Activated T-cell treated with anti-CD3 and anti-CD28 coated beads for 4 hours (primary cell): Measurements from ENCODE around the gene PRDM16.

ENCODE experiments used
- DNase-seq: peaks from one replicate; pipeline ENCODE4 v3.0.0-alpha.2; 2020

The PRDM16 gene

DNA sequence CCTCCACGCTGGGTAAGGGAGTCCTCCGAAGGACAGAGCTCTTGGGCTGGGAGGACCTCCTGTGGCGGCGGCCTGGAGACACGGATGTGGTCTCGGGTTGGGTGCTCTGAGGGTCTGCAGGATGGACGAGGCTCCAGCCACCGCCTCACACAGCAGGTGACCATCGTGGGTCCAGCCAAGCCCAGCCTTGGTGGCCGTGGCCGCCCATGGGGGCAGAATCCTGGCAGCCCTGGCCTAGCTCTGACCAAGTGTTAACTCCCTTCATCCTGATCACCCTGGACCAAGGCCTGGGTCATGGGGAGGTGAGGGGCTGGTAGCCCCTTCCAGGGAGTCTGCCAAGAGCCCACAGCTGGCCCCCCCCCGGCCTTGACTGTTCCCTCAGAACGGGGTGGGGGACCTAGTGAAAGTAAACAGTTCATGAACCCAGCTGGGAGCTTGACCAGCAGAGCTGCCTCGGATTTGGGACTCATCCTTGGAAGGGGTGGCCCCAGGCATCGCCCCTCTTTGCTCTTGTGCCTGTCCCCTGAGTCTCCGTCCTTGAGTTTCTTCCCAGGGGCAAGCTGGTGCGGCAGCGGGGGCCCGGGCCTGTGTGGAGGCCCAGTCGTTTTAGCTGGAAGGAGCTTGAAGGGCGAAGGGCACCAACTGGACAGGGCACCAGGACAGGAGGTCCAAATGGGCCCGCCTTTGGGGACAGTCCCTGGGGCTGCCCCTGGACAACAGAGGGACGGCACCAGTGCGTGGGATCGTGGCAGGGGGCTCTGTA, 403.3 kb downstream of the PRDM16 start:
- DNase-seq, result no peak

GRCh38 chr1:3472906-3473305, 403.9 kb downstream of the PRDM16 start:
- no peak for DNase-seq

GRCh38 chr1:3473381-3473844, 404.4 kb downstream of the PRDM16 start:
- no peak for DNase-seq

- DNase-seq, result no peak
Measured at GRCh38 chr1:3474016-3474415, 405.0 kb downstream of the PRDM16 start.

GRCh38 chr1:3474421-3474820, 405.4 kb downstream of the PRDM16 start:
- no peak for DNase-seq

DNA sequence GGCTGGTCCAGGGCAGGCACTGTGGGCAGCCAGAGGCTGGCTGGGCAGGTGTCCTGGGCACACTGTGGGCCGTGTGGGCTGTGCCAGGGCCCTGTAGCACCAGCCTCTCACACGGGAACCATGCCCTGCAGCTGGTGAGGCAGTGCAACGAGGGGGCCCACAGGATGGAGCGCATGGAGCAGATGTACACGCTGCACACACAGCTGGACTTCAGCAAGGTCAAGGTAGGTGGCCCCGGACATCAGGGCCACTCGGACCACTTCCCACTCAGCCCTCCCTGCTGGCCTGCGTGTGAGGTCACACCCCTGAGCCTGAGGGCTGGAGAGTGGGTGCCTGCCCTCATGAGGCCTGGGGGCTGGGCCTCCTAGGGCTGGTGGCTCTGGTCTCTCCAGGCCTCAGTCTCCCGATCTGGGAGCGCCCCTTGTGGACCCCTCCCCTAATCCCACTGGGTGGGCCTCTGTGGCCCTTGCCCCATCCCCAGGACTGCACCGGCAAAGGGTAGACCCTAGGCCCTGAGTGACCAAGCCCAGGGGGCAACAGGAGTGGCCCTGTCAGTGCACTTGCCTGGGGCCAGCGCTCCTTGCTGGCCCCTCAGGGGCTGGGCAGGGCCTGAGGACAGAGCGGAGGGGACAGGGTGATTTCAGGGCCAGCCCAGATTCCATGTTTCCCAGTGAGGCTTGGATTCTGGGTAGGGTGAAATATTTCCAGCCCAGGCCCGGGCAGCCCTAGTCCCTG, 407.0 kb downstream of the PRDM16 start:
- DNase-seq, result no peak

DNA sequence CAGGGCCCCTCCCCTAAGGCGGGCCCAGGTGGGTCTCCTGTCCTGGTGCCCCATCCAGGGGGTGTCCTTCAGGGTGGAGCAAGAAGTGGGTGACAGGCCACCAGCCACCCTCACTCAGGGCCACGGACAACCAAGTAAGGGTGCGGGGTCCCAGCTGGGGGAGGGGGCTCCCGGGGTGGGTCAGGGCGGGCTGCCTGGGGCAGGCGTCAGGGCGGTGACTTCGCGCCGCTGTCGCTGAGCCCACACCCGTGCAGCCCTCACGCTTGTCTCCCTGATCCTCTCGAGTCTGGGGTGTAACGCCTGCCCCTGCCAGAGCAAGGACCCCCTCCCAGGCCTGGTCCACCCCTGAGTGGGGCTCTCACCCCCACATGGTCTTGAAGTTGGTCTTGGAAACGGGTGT, 407.7 kb downstream of the PRDM16 start:
- no peak for DNase-seq

DNA sequence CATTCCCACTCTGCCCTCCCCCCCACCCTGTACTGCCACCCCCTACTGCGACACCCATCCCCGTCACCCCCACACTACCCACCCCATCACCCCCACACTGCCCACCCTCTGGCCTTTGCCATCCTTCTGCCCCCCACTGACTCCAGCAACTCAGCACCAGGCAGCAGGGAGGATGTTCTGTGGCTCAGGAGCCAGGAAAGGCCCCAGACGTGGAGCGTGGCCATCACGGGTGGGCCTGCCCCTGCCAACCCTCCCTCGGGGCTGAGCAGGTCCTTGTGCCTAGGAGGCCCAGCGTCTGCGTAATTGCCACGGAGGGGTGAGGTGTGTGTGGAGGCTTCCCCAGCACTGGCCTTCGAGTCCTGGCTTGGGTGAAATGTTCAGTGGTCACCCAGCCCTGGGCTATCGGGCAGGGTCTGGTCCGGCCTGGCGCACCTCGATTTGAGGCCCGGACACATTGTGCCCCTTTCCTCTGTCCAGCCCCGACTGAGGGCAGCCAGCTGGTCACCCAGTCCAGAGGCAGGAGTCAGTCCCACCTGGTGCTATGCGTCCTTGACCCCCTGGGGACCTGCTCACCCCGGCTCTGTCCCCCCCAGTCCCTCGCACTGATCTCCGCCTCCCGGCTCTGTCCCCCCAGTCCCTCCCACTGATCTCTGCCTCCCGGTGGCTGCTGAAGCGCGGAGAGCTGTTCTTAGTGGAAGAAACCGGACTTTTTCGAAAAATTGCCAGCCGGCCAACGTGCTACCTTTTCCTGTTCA, 408.4 kb downstream of the PRDM16 start:
- no peak for DNase-seq

DNA sequence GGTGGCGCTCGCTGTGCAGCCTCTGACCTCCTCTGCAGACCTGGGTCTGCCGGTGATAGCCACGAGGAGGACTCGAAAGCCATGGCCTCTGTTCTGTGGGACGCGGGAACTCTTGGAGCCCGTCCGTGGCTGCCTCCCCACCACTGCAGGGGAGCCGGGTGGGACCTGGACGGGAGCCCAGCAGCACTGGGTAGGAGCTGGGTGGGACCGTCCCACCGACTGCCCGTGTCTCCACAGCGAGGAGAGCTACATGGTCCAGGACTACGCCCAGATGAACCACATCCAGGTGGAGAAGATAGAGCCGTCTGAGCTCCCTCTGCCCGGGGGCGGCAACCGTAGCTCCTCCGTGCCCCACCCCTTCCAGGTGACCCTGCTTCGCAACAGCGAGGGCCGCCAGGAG, 409.2 kb downstream of the PRDM16 start:
- DNase-seq, result no peak

DNA sequence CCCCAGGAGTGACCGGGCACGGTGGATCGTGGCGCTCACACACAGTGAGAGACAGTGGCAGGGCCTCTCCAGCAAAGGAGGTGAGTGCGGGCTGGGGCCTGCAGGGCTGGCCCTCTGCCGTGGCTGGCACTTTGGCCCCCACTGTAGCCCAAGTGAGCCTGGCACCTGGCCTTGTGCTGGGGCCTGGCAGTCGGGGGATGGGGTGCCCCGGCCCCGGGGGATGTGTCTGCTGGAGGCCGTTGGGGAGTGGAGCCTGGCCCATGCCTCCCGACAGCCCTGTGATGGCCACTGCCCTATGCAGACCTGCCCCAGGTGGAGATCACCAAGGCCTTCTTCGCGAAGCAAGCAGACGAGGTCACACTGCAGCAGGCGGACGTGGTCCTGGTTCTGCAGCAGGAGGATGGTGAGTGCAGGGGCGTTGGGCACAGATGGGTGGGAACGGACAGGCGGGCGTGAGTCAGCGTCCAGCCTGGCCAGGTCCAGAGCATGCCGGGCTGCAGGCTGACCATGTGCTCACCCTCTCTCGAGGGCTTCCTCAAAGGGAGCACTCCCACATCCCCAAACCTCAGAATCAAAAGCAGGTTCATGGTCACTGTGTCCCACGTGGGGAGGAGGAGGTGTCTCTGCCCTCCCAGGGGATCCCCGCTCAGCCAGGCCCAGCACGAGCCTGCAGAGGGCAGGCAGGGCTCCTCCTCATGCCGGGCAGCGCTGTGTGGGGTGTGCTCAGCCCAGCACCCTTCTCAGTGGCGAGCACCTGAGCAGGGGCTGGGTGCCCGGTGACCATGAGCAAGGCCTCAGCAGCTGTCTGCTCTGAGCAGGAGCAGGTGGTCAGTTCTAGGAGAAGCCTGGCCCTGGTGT, 410.7 kb downstream of the PRDM16 start:
- DNase-seq, result no peak

DNA sequence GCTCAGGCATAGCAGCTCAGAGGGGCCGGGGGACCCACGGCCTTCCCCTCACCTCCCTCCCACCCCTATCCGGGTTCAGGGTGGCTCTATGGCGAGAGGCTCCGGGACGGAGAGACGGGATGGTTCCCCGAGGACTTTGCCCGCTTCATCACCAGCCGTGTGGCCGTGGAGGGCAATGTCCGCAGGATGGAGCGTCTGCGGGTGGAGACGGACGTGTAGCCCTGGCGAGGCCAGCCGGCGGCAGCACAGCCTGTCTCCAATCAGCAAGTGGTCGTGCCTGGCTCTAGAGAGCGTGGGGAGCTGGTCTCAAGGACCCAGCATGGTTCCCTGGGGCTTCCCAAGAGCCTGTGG, 411.3 kb downstream of the PRDM16 start:
- no peak for DNase-seq

- DNase-seq, result no peak
Measured at GRCh38 chr1:3481046-3481445, 412.0 kb downstream of the PRDM16 start.

DNA sequence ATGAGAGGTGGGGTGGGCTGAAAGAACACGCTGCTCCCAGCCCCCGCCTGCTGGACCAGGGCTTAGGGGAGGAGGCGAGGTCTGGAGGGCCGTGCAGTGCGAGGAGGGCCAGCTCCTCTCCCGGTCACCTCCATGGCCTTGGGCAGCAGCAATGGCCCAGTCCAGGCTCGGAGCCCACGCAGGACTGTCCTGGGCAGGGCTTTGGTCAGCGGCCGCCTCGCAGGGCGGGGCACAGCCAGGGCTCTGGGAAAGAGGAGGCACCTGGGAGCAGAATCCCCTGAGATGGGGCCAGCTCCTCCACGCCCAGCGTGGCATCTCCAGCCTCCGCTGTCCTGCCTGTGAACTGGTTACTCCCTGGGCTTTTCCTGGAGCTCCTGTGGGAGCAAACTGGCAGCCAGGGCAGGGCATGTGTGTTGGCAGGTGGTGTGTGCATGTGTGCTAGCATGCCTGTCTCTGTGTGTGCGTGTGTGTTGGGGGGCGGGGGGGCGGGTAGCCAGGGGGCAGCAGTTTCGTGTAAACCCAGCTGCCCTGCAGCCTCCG, 412.9 kb downstream of the PRDM16 start:
- no peak for DNase-seq

GRCh38 chr1:3482378-3482849, 413.4 kb downstream of the PRDM16 start:
- DNase-seq, result no peak

- DNase-seq, result no peak
Measured at GRCh38 chr1:3483380-3483779, 414.4 kb downstream of the PRDM16 start.

GRCh38 chr1:3483801-3484444, 414.9 kb downstream of the PRDM16 start:
- DNase-seq, result peak; percentile 21

DNA sequence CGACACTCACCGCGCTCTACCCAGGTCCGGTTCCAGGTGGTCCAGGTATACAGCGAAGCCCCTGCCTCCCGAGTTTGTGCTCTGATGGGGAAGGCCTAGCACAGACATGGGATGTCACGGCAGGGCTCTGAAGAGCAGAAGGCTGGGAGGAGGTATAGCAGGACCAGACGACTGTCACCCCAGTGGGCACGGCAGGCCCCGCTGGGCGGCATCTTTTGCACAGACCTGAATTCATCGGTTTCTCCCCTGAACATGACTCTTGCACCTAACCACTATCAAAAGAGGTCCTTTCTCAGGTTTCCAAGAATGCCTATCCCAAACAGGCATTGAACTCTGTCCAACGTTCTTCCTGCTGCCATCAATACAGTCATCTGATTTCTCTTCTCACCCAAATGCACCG, 416.0 kb downstream of the PRDM16 start:
- DNase-seq, result no peak
